IMR-90 (cell line): ENCODE data around the gene ITPRID1. TPM values are rescaled to one million over a fixed set of nuclear protein-coding genes. Genes with fewer than 3 reads are reported as not detected.

Experiments
- ATAC-seq: fragments of 200-7000 bp; cut with Tn5 transposase; 2 replicates; pipeline ENCODE4 v1.9.1; 2020; ENCODE audit warnings: low read depth, mild to moderate bottlenecking, moderate library complexity
- BruUV-seq: library from RNA; stranded (reverse); fragments of 400-500 nt; replicated peaks from 2 replicates; lab custom pipeline; 2021; lab: Mats Ljungman, UMichigan
- CTCF ChIA-PET: fragments of 300-600 bp; formaldehyde crosslinking; extraction: SDS; loops from one replicate; lab custom pipeline; 2021; ENCODE audit warnings: antibody characterized with exemption; lab: Yijun Ruan, JAX
- POLR2A ChIA-PET: fragments of 300-600 bp; sonication (Branson Sonifier 250); formaldehyde crosslinking; loops from one replicate; lab custom pipeline; 2022; ENCODE audit warnings: antibody characterized with exemption; ENCODE audit not compliant: unreplicated experiment; lab: Charles Lee
- DNase-seq: peaks from one replicate; pipeline ENCODE4 v3.0.0; 2013
- H2AFZ ChIP-seq: replicated peaks from 2 replicates; pipeline ENCODE3; 2013; ENCODE audit warnings: low read length, mild to moderate bottlenecking; ENCODE audit not compliant: poor library complexity
- H2AK5ac ChIP-seq: 2 replicates; pipeline ENCODE4 v1.6.1; 2013; ENCODE audit warnings: low read depth, low read length, inconsistent platforms
- H2AK9ac ChIP-seq: replicated peaks from 2 replicates; pipeline ENCODE3; 2013; ENCODE audit warnings: mild to moderate bottlenecking, low read depth, low read length, moderate library complexity; ENCODE audit not compliant: poor library complexity
- H2BK120ac ChIP-seq: 2 replicates; pipeline ENCODE4 v1.6.1; 2013; ENCODE audit warnings: low read depth, low read length, inconsistent platforms
- H2BK15ac ChIP-seq: 3 replicates; pipeline ENCODE4 v1.6.1; 2013; ENCODE audit warnings: low read depth, low read length, inconsistent platforms
- H2BK20ac ChIP-seq: 2 replicates; pipeline ENCODE4 v1.6.1; 2013; ENCODE audit warnings: low read depth, mild to moderate bottlenecking, inconsistent platforms, low read length, moderate library complexity
- H2BK5ac ChIP-seq: 2 replicates; pipeline ENCODE4 v1.6.1; 2013; ENCODE audit warnings: mild to moderate bottlenecking, low read depth, low read length, inconsistent platforms; ENCODE audit not compliant: poor library complexity, severe bottlenecking
- H3K14ac ChIP-seq: replicated peaks from 2 replicates; pipeline ENCODE4 v1.6.1; 2013; ENCODE audit warnings: low read depth, low read length, inconsistent platforms
- H3K18ac ChIP-seq: 2 replicates; pipeline ENCODE4 v1.6.1; 2013; ENCODE audit warnings: low read depth, low read length, control low read depth
- H3K23ac ChIP-seq: 2 replicates; pipeline ENCODE4 v1.6.1; 2013; ENCODE audit warnings: low read depth, low read length, inconsistent platforms
- H3K27ac ChIP-seq: 2 replicates; pipeline ENCODE4 v1.5.1; 2013; ENCODE audit warnings: mild to moderate bottlenecking, control low read depth, low read length; ENCODE audit not compliant: insufficient read depth
- H3K27me3 ChIP-seq: 2 replicates; pipeline ENCODE4 v1.6.1; 2013; ENCODE audit warnings: low read length; ENCODE audit not compliant: control insufficient read depth, insufficient read depth
- H3K36me3 ChIP-seq: 2 replicates; pipeline ENCODE4 v1.6.1; 2013; ENCODE audit warnings: low read length, mixed read lengths; ENCODE audit not compliant: control insufficient read depth, insufficient read depth
- H3K4ac ChIP-seq: 2 replicates; pipeline ENCODE4 v1.6.1; 2013; ENCODE audit warnings: low read depth, low read length, inconsistent platforms
- H3K4me1 ChIP-seq: 2 replicates; pipeline ENCODE4 v1.6.1; 2013; ENCODE audit warnings: low read length, mixed read lengths; ENCODE audit not compliant: control insufficient read depth, insufficient read depth
- H3K4me2 ChIP-seq: 2 replicates; pipeline ENCODE4 v1.6.1; 2013; ENCODE audit warnings: low read depth, mild to moderate bottlenecking, control low read depth, low read length, moderate library complexity
- H3K4me3 ChIP-seq: 2 replicates; pipeline ENCODE4 v1.5.1; 2013; ENCODE audit warnings: low read depth, mild to moderate bottlenecking, control low read depth, low read length, moderate library complexity; ENCODE audit not compliant: insufficient read depth
- H3K56ac ChIP-seq: 2 replicates; pipeline ENCODE4 v1.6.1; 2013; ENCODE audit warnings: low read length, inconsistent platforms; ENCODE audit not compliant: insufficient read depth; ENCODE audit errors: extremely low read depth
- H3K79me1 ChIP-seq, 2 experiments: 2 replicates each; pipeline ENCODE4 v1.6.1; 2013; ENCODE audit warnings: low read length in 2 of 2, inconsistent platforms in 1 of 2, low read depth in 1 of 2
- H3K9ac ChIP-seq: 2 replicates; pipeline ENCODE4 v1.6.1; 2013; ENCODE audit warnings: low read depth, low read length, control low read depth
- H3K9me1 ChIP-seq: 2 replicates; pipeline ENCODE4 v1.6.1; 2013; ENCODE audit warnings: low read length, inconsistent platforms; ENCODE audit not compliant: insufficient read depth
- H3K9me3 ChIP-seq: 2 replicates; pipeline ENCODE4 v1.6.1; 2013; ENCODE audit warnings: low read length; ENCODE audit not compliant: control insufficient read depth, insufficient read depth
- H4K20me1 ChIP-seq: 2 replicates; pipeline ENCODE4 v1.6.1; 2013; ENCODE audit warnings: low read length, inconsistent platforms; ENCODE audit not compliant: insufficient read depth
- H4K5ac ChIP-seq: 2 replicates; pipeline ENCODE4 v1.6.1; 2013; ENCODE audit warnings: mild to moderate bottlenecking, low read depth, low read length, control low read depth
- H4K8ac ChIP-seq, 2 experiments: 2 replicates each; pipeline ENCODE4 v1.6.1; 2013; ENCODE audit warnings: low read depth in 2 of 2, low read length in 2 of 2, control low read depth in 1 of 2, inconsistent platforms in 1 of 2
- H4K91ac ChIP-seq: 2 replicates; pipeline ENCODE4 v1.6.1; 2013; ENCODE audit warnings: low read depth, low read length, inconsistent platforms; ENCODE audit not compliant: insufficient read depth
- BHLHE40 ChIP-seq: fragments of 150-350 bp; IDR thresholded peaks from 2 replicates; pipeline ENCODE4 v1.6.1; 2016; ENCODE audit warnings: mild to moderate bottlenecking, low read depth, low read length
- CEBPB ChIP-seq: IDR thresholded peaks from 2 replicates; pipeline ENCODE4 v1.6.1; 2012; ENCODE audit warnings: low read depth, low read length, improper control_type of control experiment
- CHD1 ChIP-seq: IDR thresholded peaks from 2 replicates; pipeline ENCODE4 v1.6.1; 2012; ENCODE audit warnings: low read depth, low read length, improper control_type of control experiment
- FOS ChIP-seq: fragments of 150-350 bp; IDR thresholded peaks from 2 replicates; pipeline ENCODE4 v1.6.1; 2016; ENCODE audit warnings: low read depth, low read length
- MAFK ChIP-seq: IDR thresholded peaks from 2 replicates; pipeline ENCODE4 v1.6.1; 2012; ENCODE audit warnings: low read depth, low read length, improper control_type of control experiment
- MXI1 ChIP-seq: IDR thresholded peaks from 2 replicates; pipeline ENCODE4 v1.6.1; 2012; ENCODE audit warnings: low read depth, mild to moderate bottlenecking, low read length, moderate library complexity, borderline replicate concordance
- NFE2L2 ChIP-seq: fragments of 150-350 bp; IDR thresholded peaks from 2 replicates; pipeline ENCODE4 v1.6.1; 2016; ENCODE audit warnings: low read depth, mild to moderate bottlenecking, low read length
- POLR2A ChIP-seq: IDR thresholded peaks from 2 replicates; pipeline ENCODE4 v1.6.1; 2012; ENCODE audit warnings: mild to moderate bottlenecking, low read depth, low read length
- RAD21 ChIP-seq: IDR thresholded peaks from 2 replicates; pipeline ENCODE4 v1.6.1; 2012; ENCODE audit warnings: low read length, improper control_type of control experiment
- RCOR1 ChIP-seq: IDR thresholded peaks from 2 replicates; pipeline ENCODE4 v1.6.1; 2012; ENCODE audit warnings: mild to moderate bottlenecking, low read length, improper control_type of control experiment; ENCODE audit not compliant: insufficient replicate concordance
- RFX5 ChIP-seq: IDR thresholded peaks from 2 replicates; pipeline ENCODE4 v1.8.0; 2012; ENCODE audit warnings: low read depth, mild to moderate bottlenecking, low read length, moderate library complexity
- SMC3 ChIP-seq: fragments of 150-350 bp; IDR thresholded peaks from 2 replicates; pipeline ENCODE4 v1.6.1; 2016; ENCODE audit warnings: low read depth, mild to moderate bottlenecking, antibody characterized with exemption, low read length, moderate library complexity
- WGBS, 2 experiments: methylation state at CpG; one replicate each; pipeline versions ENCODE4 v1.1.5 to v1.1.7; 2013; ENCODE audit warnings: missing lambda C conversion rate in 2 of 2; ENCODE audit not compliant: insufficient read length in 1 of 2; ENCODE audit errors: extremely low coverage in 2 of 2; 5-methylcytosine and 5-hydroxymethylcytosine counted together
- dilution Hi-C: fragments of 300-500 bp; cut with HindIII; formaldehyde crosslinking; loops from one replicate; pipeline ENCODE4 v1.14.3; 2018; ENCODE audit warnings: low sequenced_read_pairs; ENCODE audit not compliant: unreplicated experiment
- in situ Hi-C: fragments of 300-500 bp; cut with MboI; formaldehyde crosslinking; loops from 3 replicates; pipeline ENCODE4 v1.14.3; 2019; ENCODE audit warnings: low sequenced_read_pairs, inconsistent platforms, mixed read lengths
- intact Hi-C: fragments of 100-400 bp; cut with micrococcal nuclease; formaldehyde crosslinking; loops from 2 replicates; pipeline ENCODE4 v1.10.0; 2022
- polyA plus RNA-seq, 3 experiments: library from polyadenylated mRNA; depleted of rRNA; stranded (reverse); fragments of >200 nt; gene quantifications; 2 replicates each; pipeline ENCODE4 v1.2.3, GENCODE V29; 2012; ENCODE audit warnings: low replicate concordance in 1 of 3
- total RNA-seq: library from RNA; depleted of rRNA; stranded (reverse); fragments of >200 nt; gene quantifications from 2 replicates; pipeline ENCODE4 v1.2.3, GENCODE V29; 2012

Gene ITPRID1
- total and polyA plus RNA-seq, 2 of the 4 experiments (the other 2 are of a cell fraction), result not detected

DNA sequence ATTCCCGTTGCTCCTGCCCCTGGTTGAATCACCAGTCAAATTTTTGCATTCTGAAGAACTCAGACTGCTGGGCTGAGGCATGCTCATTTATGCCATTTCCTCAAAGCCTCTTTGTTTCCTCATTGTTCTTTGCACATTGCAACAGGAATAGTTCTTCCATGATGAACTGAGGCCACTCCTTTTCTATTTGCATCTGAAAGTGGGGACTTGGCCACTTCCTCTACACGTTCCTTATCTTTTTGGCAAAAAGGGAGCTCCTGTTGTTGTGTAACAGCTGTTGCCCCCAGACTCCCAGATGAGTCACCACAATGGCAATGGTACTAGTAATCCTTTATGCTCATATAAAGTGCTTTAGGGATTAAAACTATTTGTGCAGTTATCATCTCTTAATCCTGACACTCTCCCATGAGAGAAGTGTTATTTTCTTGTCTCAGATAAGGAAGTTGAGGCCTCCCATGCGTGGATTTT is 20.1 kb upstream of the ITPRID1 start:
- in situ Hi-C loops, result no loop called here

More for the DNA sequence above, 20.1 kb upstream of the ITPRID1 start:
- H3K4me3 ChIP-seq, result no peak overlapping the region
- H3K23ac ChIP-seq, result no peak overlapping the region
- H3K4me2 ChIP-seq, result no peak overlapping the region
- H3K27me3 ChIP-seq, result no peaks in the 10 kb centered on the region
- BruUV-seq, result no TSS peak
- H3K4ac ChIP-seq, result no peak overlapping the region
- dilution Hi-C loops, result no loop called here
- no peak overlapping the region for H2AK9ac ChIP-seq
- TF ChIP-seq SMC3 (no peak), BHLHE40 (no peak), RAD21 (no peak), CHD1 (no peak), NFE2L2 (no peak), MXI1 (no peak), MAFK (no peak), POLR2A (no peak), RFX5 (no peak), CEBPB (no peak), RCOR1 (no peak), FOS (no peak)
- H3K4me1 ChIP-seq, result no peaks in the 10 kb centered on the region
- H3K56ac ChIP-seq, result no peak overlapping the region
- ATAC-seq (no peak), DNase-seq (no peak)
- no peak overlapping the region for H2BK120ac ChIP-seq
- H4K5ac ChIP-seq, result no peak overlapping the region
- H3K9me1 ChIP-seq, result no peaks in the 10 kb centered on the region
- CTCF ChIA-PET, result no interaction called here
- no peaks in the 10 kb centered on the region for H4K20me1 ChIP-seq
- no peak overlapping the region for H3K27ac ChIP-seq
- no peak overlapping the region for H2AK5ac ChIP-seq
- H2AFZ ChIP-seq, result no peak overlapping the region
- 0% methylated on average over 1 of the region's 3 CpGs; no CpG with 5 or more reads in 1 of the 2 experiments for WGBS, 2 experiments
- no peak overlapping the region for H4K91ac ChIP-seq
- no peak overlapping the region for H2BK15ac ChIP-seq
- no peaks in the 10 kb centered on the region for H3K36me3 ChIP-seq
- H2BK5ac ChIP-seq, result no peak overlapping the region
- no peak overlapping the region for H3K18ac ChIP-seq
- H4K8ac ChIP-seq, result no peak overlapping the region
- H3K14ac ChIP-seq, result no peak overlapping the region
- intact Hi-C loops, result no loop called here
- H3K9ac ChIP-seq, result no peak overlapping the region
- no peak overlapping the region for H2BK20ac ChIP-seq
- no peaks in the 10 kb centered on the region for H3K79me1 ChIP-seq
- H3K9me3 ChIP-seq, result no peaks in the 10 kb centered on the region
- POLR2A ChIA-PET, result no interaction called here
